ENCODE results near the gene PHLPP1. TPM values are rescaled to one million over a fixed set of nuclear protein-coding genes. Genes with fewer than 3 reads are reported as not detected.
A peak's percentile ranks its signal among the peaks of the same experiment; 100 is the strongest.

Gene PHLPP1
- total RNA-seq, 6 donors from 2014 or later = 8.2 to 15.5 (median 13.2) TPM

GRCh38 chr18:62935994-62936393 lies 220.7 kb downstream of the PHLPP1 start:
- ATAC-seq (ENCODE audit: low FRiP score in 2 of 2) (no peak), DNase-seq (no peak)
- Histone ChIP-seq H3K27me3 (no peaks in the 10 kb centered on the region), H3K27ac (no peak overlapping the region), H3K4me3 (no peak overlapping the region), H3K4me1 (peaks cover 6 to 25% (median 23%) of the 10 kb centered on the region in 4 donors), H3K36me3 (no peaks in the 10 kb centered on the region), H3K9me3 (no peaks in the 10 kb centered on the region)
- no peak for TF ChIP-seq POLR2AphosphoS5 (IDR thresholded peaks at IDR 0.05)
- TF ChIP-seq, protein P1, sequence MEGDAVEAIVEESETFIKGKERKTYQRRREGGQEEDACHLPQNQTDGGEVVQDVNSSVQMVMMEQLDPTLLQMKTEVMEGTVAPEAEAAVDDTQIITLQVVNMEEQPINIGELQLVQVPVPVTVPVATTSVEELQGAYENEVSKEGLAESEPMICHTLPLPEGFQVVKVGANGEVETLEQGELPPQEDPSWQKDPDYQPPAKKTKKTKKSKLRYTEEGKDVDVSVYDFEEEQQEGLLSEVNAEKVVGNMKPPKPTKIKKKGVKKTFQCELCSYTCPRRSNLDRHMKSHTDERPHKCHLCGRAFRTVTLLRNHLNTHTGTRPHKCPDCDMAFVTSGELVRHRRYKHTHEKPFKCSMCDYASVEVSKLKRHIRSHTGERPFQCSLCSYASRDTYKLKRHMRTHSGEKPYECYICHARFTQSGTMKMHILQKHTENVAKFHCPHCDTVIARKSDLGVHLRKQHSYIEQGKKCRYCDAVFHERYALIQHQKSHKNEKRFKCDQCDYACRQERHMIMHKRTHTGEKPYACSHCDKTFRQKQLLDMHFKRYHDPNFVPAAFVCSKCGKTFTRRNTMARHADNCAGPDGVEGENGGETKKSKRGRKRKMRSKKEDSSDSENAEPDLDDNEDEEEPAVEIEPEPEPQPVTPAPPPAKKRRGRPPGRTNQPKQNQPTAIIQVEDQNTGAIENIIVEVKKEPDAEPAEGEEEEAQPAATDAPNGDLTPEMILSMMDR (IDR thresholded peaks at IDR 0.05) = no peak
- no peak for TF ChIP-seq EP300 (IDR thresholded peaks at IDR 0.05)
- TF ChIP-seq POLR2A (IDR thresholded peaks at IDR 0.05) = no peak
- WGBS, 2 donors = 84 to 88% methylated on average over 3 of the region's 3 CpGs

DNA sequence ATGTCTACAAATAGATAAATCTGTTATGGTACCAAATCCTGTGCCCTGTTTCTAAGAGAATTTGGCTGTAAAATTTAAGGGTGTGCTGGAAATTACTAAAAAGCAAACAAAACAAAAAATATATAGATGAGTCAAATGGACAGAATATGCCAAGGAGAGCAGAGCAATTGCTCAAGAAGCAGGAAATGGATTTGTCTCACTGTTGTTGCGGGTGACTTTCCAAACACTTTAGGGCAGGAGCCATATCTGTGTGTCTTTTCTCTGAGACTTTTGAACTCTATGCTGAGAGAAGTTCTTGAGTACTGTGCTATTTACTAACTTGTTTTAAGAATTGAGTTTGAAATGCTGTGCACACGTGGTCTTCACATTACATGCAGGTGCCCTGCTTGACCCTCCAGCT lies 221.7 kb downstream of the PHLPP1 start:
- Histone ChIP-seq H3K27ac (no peak overlapping the region), H3K36me3 (no peaks in the 10 kb centered on the region), H3K27me3 (no peaks in the 10 kb centered on the region), H3K4me1 (peaks cover 6 to 25% (median 23%) of the 10 kb centered on the region in 4 donors), H3K9me3 (no peaks in the 10 kb centered on the region), H3K4me3 (no peak overlapping the region)
- ATAC-seq (ENCODE audit: low FRiP score in 2 of 2) = peak in 1 of 2 donors; percentile 29
- DNase-seq = no peak
- no peak for TF ChIP-seq POLR2AphosphoS5 (IDR thresholded peaks at IDR 0.05)
- WGBS, 2 donors = 50 to 62% methylated on average over 2 of the region's 2 CpGs

- H3K27ac ChIP-seq = peak overlapping the region in 2 of 4 donors; percentile 27 to 30
- WGBS, 2 donors = 38 to 41% methylated on average over 1 of the region's 1 CpG
- DNase-seq (no peak), ATAC-seq (ENCODE audit: low FRiP score in 2 of 2) (no peak)
- no peaks in the 10 kb centered on the region for H3K27me3 ChIP-seq
- H3K36me3 ChIP-seq = no peaks in the 10 kb centered on the region
- H3K4me1 ChIP-seq = peaks cover 6 to 25% (median 23%) of the 10 kb centered on the region in 4 donors
- H3K4me3 ChIP-seq = no peak overlapping the region
- no peak for TF ChIP-seq POLR2AphosphoS5 (IDR thresholded peaks at IDR 0.05)
- TF ChIP-seq POLR2A (IDR thresholded peaks at IDR 0.05) = no peak
- TF ChIP-seq EP300 (IDR thresholded peaks at IDR 0.05) = no peak
- TF ChIP-seq, protein P1 (IDR thresholded peaks at IDR 0.05) = no peak
- H3K9me3 ChIP-seq = no peaks in the 10 kb centered on the region
Observed at GRCh38 chr18:62938006-62938405, 222.7 kb downstream of the PHLPP1 start.

DNA sequence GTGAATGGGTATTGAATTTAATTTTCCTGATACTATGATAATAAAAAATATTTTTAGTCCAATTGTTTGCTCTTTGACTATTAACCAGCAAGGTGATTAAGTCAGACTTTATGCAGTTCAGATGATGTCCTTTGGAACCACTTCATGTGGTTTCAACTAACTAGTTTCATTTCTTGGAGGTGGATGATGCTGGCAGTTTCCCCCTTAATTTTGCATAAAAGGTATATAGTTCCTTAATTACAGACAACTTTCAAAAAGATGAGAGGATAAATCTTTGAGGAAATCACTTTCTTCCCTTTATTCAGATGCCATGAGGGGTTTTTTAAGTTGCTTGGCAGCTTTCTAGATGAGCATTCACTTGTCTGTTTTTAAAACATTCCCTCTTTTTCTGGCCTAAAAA lies 223.1 kb downstream of the PHLPP1 start:
- ATAC-seq (ENCODE audit: low FRiP score in 2 of 2) = no peak
- H3K27me3 ChIP-seq = no peaks in the 10 kb centered on the region
- no peaks in the 10 kb centered on the region for H3K9me3 ChIP-seq
- no peak overlapping the region for H3K4me3 ChIP-seq
- H3K36me3 ChIP-seq = no peaks in the 10 kb centered on the region
- H3K27ac ChIP-seq = peak overlapping the region in 2 of 4 donors; percentile 30 to 60
- peaks cover 6 to 25% (median 23%) of the 10 kb centered on the region in 4 donors for H3K4me1 ChIP-seq
- TF ChIP-seq, protein P1 (IDR thresholded peaks at IDR 0.05) = no peak
- TF ChIP-seq POLR2A (IDR thresholded peaks at IDR 0.05) (no peak), POLR2AphosphoS5 (IDR thresholded peaks at IDR 0.05) (no peak), EP300 (IDR thresholded peaks at IDR 0.05) (no peak)
- no peak for DNase-seq

DNA sequence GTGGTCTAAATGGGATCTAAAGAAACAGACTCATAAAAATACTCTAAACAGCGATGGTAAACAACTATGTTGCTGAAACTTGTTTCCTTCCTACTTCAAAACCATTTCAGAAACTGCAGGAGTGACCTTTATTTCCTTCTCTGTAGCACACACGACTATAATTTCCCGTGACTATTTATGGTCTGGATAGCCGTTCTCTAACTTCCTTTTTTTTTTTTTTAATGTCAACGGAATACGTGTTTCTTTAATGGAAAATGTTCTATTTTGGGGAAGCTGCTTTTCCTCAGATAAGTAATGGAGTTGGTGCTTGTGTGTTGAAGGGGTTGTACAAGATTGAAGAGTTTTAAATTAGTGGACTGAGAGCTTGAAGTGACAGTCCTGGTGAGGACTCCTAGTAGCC lies 224.1 kb downstream of the PHLPP1 start:
- Histone ChIP-seq H3K36me3 (no peaks in the 10 kb centered on the region), H3K9me3 (no peaks in the 10 kb centered on the region), H3K27me3 (no peaks in the 10 kb centered on the region), H3K27ac (peak overlapping the region; percentile 19 to 60 (median 40)), H3K4me1 (peaks cover 6 to 25% (median 23%) of the 10 kb centered on the region in 4 donors), H3K4me3 (no peak overlapping the region)
- DNase-seq (no peak), ATAC-seq (ENCODE audit: low FRiP score in 2 of 2) (peak in 1 of 2 donors; percentile 63)
- WGBS, 2 donors = 24 to 28% methylated on average over 6 of the region's 6 CpGs
- TF ChIP-seq POLR2A (IDR thresholded peaks at IDR 0.05) (no peak), EP300 (IDR thresholded peaks at IDR 0.05) (no peak), POLR2AphosphoS5 (IDR thresholded peaks at IDR 0.05) (no peak)
- TF ChIP-seq, protein P1 (IDR thresholded peaks at IDR 0.05) = no peak

Data from upper lobe of left lung (tissue), 6 donors.